Smooth muscle cell (in vitro differentiated cells): Measurements from ENCODE around the gene GARNL3. TPM values are rescaled to one million over a fixed set of nuclear protein-coding genes. Genes with fewer than 3 reads are reported as not detected.

Source experiments
- DNase-seq: peaks from one replicate; lab custom pipeline; 2025; ENCODE audit not compliant: unreplicated experiment; lab: John Stamatoyannopoulos, UW
- H2AFZ ChIP-seq: fragments of 200-600 bp; sonication (generic); 2 replicates; pipeline ENCODE4 v1.6.0; 2016; ENCODE audit warnings: antibody characterized with exemption, low read depth, mild to moderate bottlenecking
- H3F3A ChIP-seq: fragments of 200-600 bp; sonication (generic); 2 replicates; pipeline ENCODE4 v1.6.0; 2017; ENCODE audit warnings: antibody characterized with exemption, low read depth
- H3K27ac ChIP-seq: fragments of 200-600 bp; sonication (generic); 2 replicates; pipeline ENCODE4 v1.5.1; 2016; ENCODE audit warnings: low read depth, mild to moderate bottlenecking
- H3K27me3 ChIP-seq: fragments of 200-600 bp; sonication (generic); 2 replicates; pipeline ENCODE4 v1.6.1; 2016; ENCODE audit warnings: low read depth, mild to moderate bottlenecking
- H3K36me3 ChIP-seq: fragments of 200-600 bp; sonication (generic); 2 replicates; pipeline ENCODE4 v1.5.1; 2016; ENCODE audit warnings: low read depth
- H3K4me1 ChIP-seq: fragments of 200-600 bp; sonication (generic); 2 replicates; pipeline ENCODE4 v1.5.1; 2016; ENCODE audit warnings: low read depth
- H3K4me2 ChIP-seq: fragments of 200-600 bp; sonication (generic); 2 replicates; pipeline ENCODE4 v1.6.0; 2016; ENCODE audit warnings: mild to moderate bottlenecking
- H3K4me3 ChIP-seq: fragments of 200-600 bp; sonication (generic); 2 replicates; pipeline ENCODE4 v1.5.1; 2016; ENCODE audit warnings: mild to moderate bottlenecking
- H3K79me2 ChIP-seq: fragments of 200-600 bp; sonication (generic); 2 replicates; pipeline ENCODE4 v1.6.0; 2016; ENCODE audit warnings: low read depth, mild to moderate bottlenecking
- H3K9ac ChIP-seq: fragments of 200-600 bp; sonication (generic); 2 replicates; pipeline ENCODE4 v1.6.0; 2016; ENCODE audit warnings: low read depth
- H3K9me3 ChIP-seq: fragments of 200-600 bp; sonication (generic); replicated peaks from 2 replicates; pipeline ENCODE4 v1.5.1; 2016; ENCODE audit warnings: low read depth
- H4K20me1 ChIP-seq: fragments of 200-600 bp; sonication (generic); 2 replicates; pipeline ENCODE4 v1.6.0; 2016; ENCODE audit warnings: low read depth
- WGBS: methylation state at CpG from one replicate; pipeline ENCODE4 v1.1.7; 2016; ENCODE audit warnings: low lambda C conversion rate; 5-methylcytosine and 5-hydroxymethylcytosine counted together
- polyA plus RNA-seq: library from polyadenylated mRNA; unstranded; fragments of >200 nt; fragmentation: Nextera tagmentation; extraction: Ambion mirVana; gene quantifications from 2 replicates; pipeline ENCODE4 v1.2.1, GENCODE V29; 2016
- total RNA-seq: library from RNA; depleted of rRNA; stranded (reverse); fragments of >200 nt; gene quantifications from 2 replicates; pipeline ENCODE4 v1.2.3, GENCODE V29; 2014
- TF ChIP-seq, protein P1 (sequence below): fragments of 200-600 bp; sonication (generic); IDR thresholded peaks from 2 replicates; pipeline ENCODE4 v1.5.1; 2017; ENCODE audit warnings: borderline replicate concordance, mild to moderate bottlenecking, antibody characterized with exemption; ENCODE audit not compliant: insufficient read depth, poor library complexity, severe bottlenecking

Gene GARNL3
- total and polyA plus RNA-seq, 2 experiments from 2014 or later, result 4.7 to 18.5 TPM

DNA sequence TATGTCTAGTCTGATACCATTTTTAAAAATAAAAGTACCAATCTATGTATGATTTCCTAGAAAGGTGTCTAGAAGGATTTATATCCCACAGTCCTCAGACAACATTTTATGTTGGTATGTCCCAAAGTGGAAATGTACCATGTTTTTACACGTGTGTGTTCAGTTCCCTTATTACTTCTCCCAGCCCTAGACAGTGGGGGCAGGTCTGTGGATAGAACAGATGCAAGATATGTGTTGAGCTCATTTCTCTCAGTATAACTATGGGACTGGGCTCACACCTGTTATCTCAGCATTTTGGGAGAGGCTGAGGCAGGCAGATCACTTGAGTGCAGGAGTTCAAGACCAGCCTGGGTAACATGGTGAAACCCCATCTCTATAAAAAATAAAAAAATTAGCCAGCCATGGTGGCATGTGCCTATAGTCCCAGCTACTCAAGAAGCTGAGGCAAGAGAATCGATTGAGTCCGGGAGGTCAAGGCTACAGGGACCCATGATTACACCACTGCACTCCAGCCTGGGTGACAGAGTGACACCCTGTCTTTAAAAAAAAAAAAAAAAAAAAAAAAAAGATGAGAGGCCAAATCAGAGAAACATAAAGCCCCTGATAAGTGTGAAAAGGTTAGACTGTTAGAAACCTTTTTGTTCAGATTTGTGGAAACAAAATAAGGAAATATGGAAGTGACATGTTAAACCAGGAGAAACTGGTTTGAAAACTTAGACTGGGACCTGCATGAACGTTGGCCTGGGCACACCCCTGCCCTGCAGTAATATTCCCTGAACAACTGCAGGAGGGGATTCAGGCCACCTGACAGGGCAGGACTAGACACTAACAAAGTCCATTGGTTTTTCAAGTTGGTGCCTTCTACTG is 125.0 kb downstream of the GARNL3 start:
- Histone ChIP-seq H3K4me2 (peak overlapping the region; percentile 83), H3K79me2 (no peaks in the 10 kb centered on the region), H3K27ac (peak overlapping the region; percentile 98), H3K27me3 (no peaks in the 10 kb centered on the region), H3K36me3 (no peaks in the 10 kb centered on the region), H4K20me1 (no peaks in the 10 kb centered on the region), H2AFZ (no peak overlapping the region), H3K4me3 (no peak overlapping the region), H3K4me1 (peaks cover 11% of the 10 kb centered on the region), H3K9me3 (no peaks in the 10 kb centered on the region), H3K9ac (peak overlapping the region; percentile 90), H3F3A (peaks cover 27% of the 10 kb centered on the region)
- whole genome bisulfite sequencing, result 73% methylated on average over 4 of the region's 4 CpGs
- TF ChIP-seq, protein P1, sequence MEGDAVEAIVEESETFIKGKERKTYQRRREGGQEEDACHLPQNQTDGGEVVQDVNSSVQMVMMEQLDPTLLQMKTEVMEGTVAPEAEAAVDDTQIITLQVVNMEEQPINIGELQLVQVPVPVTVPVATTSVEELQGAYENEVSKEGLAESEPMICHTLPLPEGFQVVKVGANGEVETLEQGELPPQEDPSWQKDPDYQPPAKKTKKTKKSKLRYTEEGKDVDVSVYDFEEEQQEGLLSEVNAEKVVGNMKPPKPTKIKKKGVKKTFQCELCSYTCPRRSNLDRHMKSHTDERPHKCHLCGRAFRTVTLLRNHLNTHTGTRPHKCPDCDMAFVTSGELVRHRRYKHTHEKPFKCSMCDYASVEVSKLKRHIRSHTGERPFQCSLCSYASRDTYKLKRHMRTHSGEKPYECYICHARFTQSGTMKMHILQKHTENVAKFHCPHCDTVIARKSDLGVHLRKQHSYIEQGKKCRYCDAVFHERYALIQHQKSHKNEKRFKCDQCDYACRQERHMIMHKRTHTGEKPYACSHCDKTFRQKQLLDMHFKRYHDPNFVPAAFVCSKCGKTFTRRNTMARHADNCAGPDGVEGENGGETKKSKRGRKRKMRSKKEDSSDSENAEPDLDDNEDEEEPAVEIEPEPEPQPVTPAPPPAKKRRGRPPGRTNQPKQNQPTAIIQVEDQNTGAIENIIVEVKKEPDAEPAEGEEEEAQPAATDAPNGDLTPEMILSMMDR, result no peak
- no peak for DNase-seq

DNA sequence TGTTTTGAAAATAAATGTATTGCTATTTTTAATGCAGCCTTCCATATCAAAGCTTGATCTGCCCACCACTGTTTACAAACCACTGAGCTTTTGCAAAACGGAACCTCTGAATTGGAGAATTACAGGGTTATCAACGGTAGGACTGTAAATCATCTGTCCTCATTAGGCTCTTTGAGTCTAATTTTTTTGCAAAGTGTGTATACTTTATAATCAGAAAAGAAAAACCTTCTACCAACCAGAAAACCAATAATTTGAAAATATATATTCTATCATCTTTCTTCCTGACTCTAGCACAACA is 125.6 kb downstream of the GARNL3 start:
- WGBS, result 22% methylated on average over 2 of the region's 2 CpGs
- H2AFZ ChIP-seq, result no peak overlapping the region
- H3K4me3 ChIP-seq, result no peak overlapping the region
- H3K9ac ChIP-seq, result no peak overlapping the region
- H3K79me2 ChIP-seq, result no peaks in the 10 kb centered on the region
- TF ChIP-seq, protein P1, result no peak
- H3K9me3 ChIP-seq, result no peaks in the 10 kb centered on the region
- peak overlapping the region; percentile 98 for H3K27ac ChIP-seq
- H3F3A ChIP-seq, result peaks cover 27% of the 10 kb centered on the region
- H3K4me2 ChIP-seq, result peak overlapping the region; percentile 83
- no peaks in the 10 kb centered on the region for H4K20me1 ChIP-seq
- H3K36me3 ChIP-seq, result no peaks in the 10 kb centered on the region
- H3K27me3 ChIP-seq, result no peaks in the 10 kb centered on the region
- H3K4me1 ChIP-seq, result peaks cover 11% of the 10 kb centered on the region
- no peak for DNase-seq

DNA sequence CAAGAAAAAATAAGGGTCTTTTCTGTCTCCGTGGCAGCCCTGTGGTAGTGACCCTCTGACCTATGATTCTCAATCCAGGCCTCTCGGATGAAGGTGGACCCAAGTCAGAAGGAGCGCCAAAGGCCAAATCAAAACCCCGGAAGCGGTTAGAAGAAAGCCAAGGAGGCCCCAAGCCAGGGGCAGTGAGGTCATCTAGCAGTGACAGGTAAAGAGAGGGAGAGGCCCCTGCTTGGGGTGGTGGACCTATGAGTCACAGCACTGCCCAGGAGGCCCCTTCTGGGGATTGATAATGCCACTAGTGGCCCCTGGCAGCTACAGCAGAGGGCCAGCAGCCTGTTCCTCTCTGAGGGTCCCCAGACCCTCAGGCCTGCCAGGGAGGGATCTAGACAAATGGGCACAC is 126.0 kb downstream of the GARNL3 start:
- Histone ChIP-seq H3K4me1 (peaks cover 11% of the 10 kb centered on the region), H3K9me3 (no peaks in the 10 kb centered on the region), H3K4me2 (peak overlapping the region; percentile 83), H4K20me1 (no peaks in the 10 kb centered on the region), H3K79me2 (no peaks in the 10 kb centered on the region), H3F3A (peaks cover 28% of the 10 kb centered on the region), H3K36me3 (no peaks in the 10 kb centered on the region), H3K4me3 (no peak overlapping the region), H3K27me3 (no peaks in the 10 kb centered on the region), H2AFZ (no peak overlapping the region), H3K27ac (peak overlapping the region; percentile 98), H3K9ac (no peak overlapping the region)
- TF ChIP-seq, protein P1, result no peak
- WGBS, result 63% methylated on average over 5 of the region's 5 CpGs
- DNase-seq, result no peak

DNA sequence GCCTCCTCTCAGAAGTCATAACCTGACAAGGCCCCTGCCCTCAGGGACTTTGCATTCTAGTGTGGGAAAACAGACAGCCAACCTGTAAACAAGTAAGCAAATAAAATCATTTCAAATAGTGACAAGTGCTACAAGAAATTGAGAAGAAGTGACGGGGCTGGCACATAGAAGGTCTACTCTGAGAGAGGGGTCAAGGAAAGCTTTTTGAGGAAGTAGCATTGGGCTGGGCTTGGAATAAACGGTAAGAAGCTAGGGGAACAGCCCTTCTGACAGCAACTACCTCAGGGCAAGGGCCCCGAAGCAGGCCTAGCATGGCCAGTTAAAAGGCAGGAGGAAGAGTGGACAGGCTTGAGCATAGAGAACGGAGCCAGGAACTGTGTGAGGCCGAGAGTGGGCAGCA is 127.6 kb downstream of the GARNL3 start:
- H3K4me2 ChIP-seq, result no peak overlapping the region
- H3K4me3 ChIP-seq, result no peak overlapping the region
- H3K27me3 ChIP-seq, result no peaks in the 10 kb centered on the region
- H3K79me2 ChIP-seq, result no peaks in the 10 kb centered on the region
- H3K27ac ChIP-seq, result no peak overlapping the region
- no peak overlapping the region for H3K9ac ChIP-seq
- H4K20me1 ChIP-seq, result no peaks in the 10 kb centered on the region
- H2AFZ ChIP-seq, result no peak overlapping the region
- TF ChIP-seq, protein P1, result no peak
- no peaks in the 10 kb centered on the region for H3K9me3 ChIP-seq
- H3F3A ChIP-seq, result peaks cover 37% of the 10 kb centered on the region
- no peak for DNase-seq
- H3K4me1 ChIP-seq, result peaks cover 16% of the 10 kb centered on the region
- H3K36me3 ChIP-seq, result no peaks in the 10 kb centered on the region
- WGBS, result 88% methylated on average over 5 of the region's 5 CpGs
